Karpas-422 (cell line): Measurements from ENCODE around the gene UQCR11. TPM values are rescaled to one million over a fixed set of nuclear protein-coding genes. Genes with fewer than 3 reads are reported as not detected.
A peak's percentile ranks its signal among the peaks of the same experiment; 100 is the strongest.

Experiments used
- DNase-seq: peaks from one replicate; pipeline ENCODE4 v3.0.0-alpha.2; 2015
- H2AFZ ChIP-seq: fragments of 200-600 bp; sonication (generic); 2 replicates; pipeline ENCODE4 v1.6.1; 2014; ENCODE audit warnings: antibody characterized with exemption, low read length, mixed read lengths
- H3K27ac ChIP-seq: fragments of 200-600 bp; sonication (generic); 2 replicates; pipeline ENCODE4 v1.5.1; 2014; ENCODE audit warnings: mild to moderate bottlenecking, low read length, moderate library complexity
- H3K27me3 ChIP-seq: fragments of 200-600 bp; sonication (generic); 2 replicates; pipeline ENCODE4 v1.6.1; 2014; ENCODE audit warnings: low read length, mixed read lengths
- H3K36me3 ChIP-seq: fragments of 200-600 bp; sonication (generic); 2 replicates; pipeline ENCODE4 v1.6.1; 2014; ENCODE audit warnings: low read length, mixed read lengths; ENCODE audit not compliant: insufficient read depth
- H3K4me1 ChIP-seq: fragments of 200-600 bp; sonication (generic); 2 replicates; pipeline ENCODE4 v1.6.1; 2014; ENCODE audit warnings: mild to moderate bottlenecking, low read length, mixed read lengths
- H3K4me2 ChIP-seq: fragments of 200-600 bp; sonication (generic); 2 replicates; pipeline ENCODE4 v1.6.1; 2014; ENCODE audit warnings: low read length, low read depth, mild to moderate bottlenecking; ENCODE audit not compliant: poor library complexity, severe bottlenecking
- H3K4me3 ChIP-seq: fragments of 200-600 bp; sonication (generic); 2 replicates; pipeline ENCODE4 v1.5.1; 2014; ENCODE audit warnings: mild to moderate bottlenecking, antibody characterized with exemption, low read length, mixed read lengths
- H3K79me2 ChIP-seq: fragments of 200-600 bp; sonication (generic); 2 replicates; pipeline ENCODE4 v1.6.1; 2014; ENCODE audit warnings: mild to moderate bottlenecking, low read length, mixed read lengths
- H3K9ac ChIP-seq: fragments of 200-600 bp; sonication (generic); 2 replicates; pipeline ENCODE4 v1.6.0; 2014; ENCODE audit warnings: low read length
- H3K9me2 ChIP-seq: fragments of 200-600 bp; sonication (generic), shearing (Covaris generic); replicated peaks from 2 replicates; pipeline ENCODE4 v1.6.0; 2014; ENCODE audit warnings: mild to moderate bottlenecking, low read length, moderate library complexity; ENCODE audit not compliant: insufficient read depth
- H3K9me3 ChIP-seq: fragments of 300-700, 200-600 bp; sonication (generic); 2 replicates; pipeline ENCODE4 v1.6.1; 2014; ENCODE audit warnings: low read length, mixed read lengths
- H4K20me1 ChIP-seq: fragments of 200-600 bp; sonication (generic); 2 replicates; pipeline ENCODE4 v1.6.1; 2014; ENCODE audit warnings: mild to moderate bottlenecking, antibody characterized with exemption, low read length, low read depth; ENCODE audit not compliant: insufficient read depth
- total RNA-seq: library from RNA; depleted of rRNA; stranded (reverse); fragments of >200 nt; shearing (Covaris generic); gene quantifications from 2 replicates; pipeline ENCODE4 v1.2.3, GENCODE V29; 2014; ENCODE audit warnings: low replicate concordance; rRNA removed

UQCR11 gene
- 106 and 170 TPM in 2 replicates for total RNA-seq

GRCh38 chr19:1605236-1606137 lies at the start of gene UQCR11:
TSS of gene UQCR11 (minus strand) at chr19:1605462. CDS start at chr19:1605409, 53 bp downstream.
- Histone ChIP-seq H3K4me2 (peak within 1 kb of the TSS; percentile 82), H2AFZ (peak within 1 kb of the TSS; percentile 85; the same call in 1 of the 2 replicates), H3K27me3 (no peaks in the 10 kb centered on the region), H3K79me2 (peaks cover 44% of the 10 kb centered on the region), H3K36me3 (peaks cover 9% of the 10 kb centered on the region; the same call in 1 of the 2 replicates), H3K9ac (peak within 1 kb of the TSS; percentile 98), H4K20me1 (0 out of 2 replicates have a peak, but pooled peaks cover 10% of the 10 kb centered on the region), H3K9me2 (no peaks in the 10 kb centered on the region), H3K9me3 (no peaks in the 10 kb centered on the region), H3K27ac (peak within 1 kb of the TSS; percentile 82), H3K4me3 (peak within 1 kb of the TSS; percentile 98), H3K4me1 (peaks cover 23% of the 10 kb centered on the region)
- peak; percentile 98 for DNase-seq

GRCh38 chr19:1654178-1654792 lies 49.0 kb upstream of the UQCR11 start:
- no peak overlapping the region for H3K27ac ChIP-seq
- H3K9me3 ChIP-seq, result no peaks in the 10 kb centered on the region
- no peaks in the 10 kb centered on the region for H3K27me3 ChIP-seq
- H3K4me3 ChIP-seq, result no peak overlapping the region
- H3K4me2 ChIP-seq, result no peak overlapping the region
- H3K9ac ChIP-seq, result no peak overlapping the region
- no peaks in the 10 kb centered on the region for H3K9me2 ChIP-seq
- H3K79me2 ChIP-seq, result peaks cover 28% of the 10 kb centered on the region
- DNase-seq, result no peak
- no peak overlapping the region for H2AFZ ChIP-seq
- H3K4me1 ChIP-seq, result peaks cover 27% of the 10 kb centered on the region
- 0 out of 2 replicates have a peak, but pooled peaks cover 7% of the 10 kb centered on the region for H3K36me3 ChIP-seq
- H4K20me1 ChIP-seq, result no peaks in the 10 kb centered on the region

GRCh38 chr19:1653300-1653628 lies 48.0 kb upstream of the UQCR11 start:
- Histone ChIP-seq H3K9me2 (no peaks in the 10 kb centered on the region), H2AFZ (peak overlapping the region; percentile 100), H3K27ac (no peak overlapping the region; the same call in 1 of the 2 replicates), H3K79me2 (peaks cover 38% of the 10 kb centered on the region), H3K36me3 (peaks cover 7% of the 10 kb centered on the region; the same call in 1 of the 2 replicates), H4K20me1 (no peaks in the 10 kb centered on the region), H3K27me3 (no peaks in the 10 kb centered on the region), H3K4me1 (peaks cover 37% of the 10 kb centered on the region), H3K9ac (peak overlapping the region; percentile 98), H3K9me3 (no peaks in the 10 kb centered on the region), H3K4me3 (peak overlapping the region; percentile 91), H3K4me2 (peak overlapping the region; percentile 78)
- DNase-seq, result no peak

- DNase-seq, result peak; percentile 99
- Histone ChIP-seq H3K27me3 (no peaks in the 10 kb centered on the region), H3K9ac (peak within 1 kb of the TSS; percentile 99), H3K9me3 (no peaks in the 10 kb centered on the region), H3K4me2 (peak within 1 kb of the TSS; percentile 84), H3K27ac (peak within 1 kb of the TSS; percentile 93), H3K4me3 (peak within 1 kb of the TSS; percentile 94), H3K4me1 (peaks cover 43% of the 10 kb centered on the region), H2AFZ (peak within 1 kb of the TSS; percentile 100), H3K9me2 (no peaks in the 10 kb centered on the region), H3K79me2 (peaks cover 44% of the 10 kb centered on the region), H3K36me3 (peaks cover 9% of the 10 kb centered on the region; the same call in 1 of the 2 replicates), H4K20me1 (no peaks in the 10 kb centered on the region)
Observed at GRCh38 chr19:1652471-1653299, 47.4 kb upstream of the UQCR11 start, which contains the start of gene TCF3. TSS of gene TCF3 (minus strand) at chr19:1652615. CDS start at chr19:1650248, 2,367 bp downstream.

GRCh38 chr19:1651568-1652291 lies 46.5 kb upstream of the UQCR11 start:
- Histone ChIP-seq H3K27ac (peak overlapping the region; percentile 93), H3K4me1 (peaks cover 49% of the 10 kb centered on the region), H3K4me3 (peak overlapping the region; percentile 94), H3K27me3 (no peaks in the 10 kb centered on the region), H3K9ac (peak overlapping the region; percentile 99), H3K9me3 (no peaks in the 10 kb centered on the region), H4K20me1 (no peaks in the 10 kb centered on the region), H3K79me2 (peaks cover 52% of the 10 kb centered on the region), H2AFZ (no peak overlapping the region), H3K36me3 (peaks cover 15% of the 10 kb centered on the region; the same call in 1 of the 2 replicates), H3K9me2 (no peaks in the 10 kb centered on the region), H3K4me2 (peak overlapping the region; percentile 84)
- DNase-seq, result peak; percentile 72

- H3K4me2 ChIP-seq, result peak overlapping the region; percentile 84
- peaks cover 18% of the 10 kb centered on the region; the same call in 1 of the 2 replicates for H3K36me3 ChIP-seq
- H3K4me3 ChIP-seq, result peak overlapping the region; percentile 94
- H3K27me3 ChIP-seq, result no peaks in the 10 kb centered on the region
- H3K4me1 ChIP-seq, result peaks cover 49% of the 10 kb centered on the region
- H3K9me2 ChIP-seq, result no peaks in the 10 kb centered on the region
- peak overlapping the region; percentile 93 for H3K27ac ChIP-seq
- peak overlapping the region; percentile 99 for H3K9ac ChIP-seq
- no peak overlapping the region for H2AFZ ChIP-seq
- peak; percentile 87 for DNase-seq
- peaks cover 57% of the 10 kb centered on the region for H3K79me2 ChIP-seq
- H3K9me3 ChIP-seq, result no peaks in the 10 kb centered on the region
- H4K20me1 ChIP-seq, result no peaks in the 10 kb centered on the region
Observed at GRCh38 chr19:1650650-1651567, 45.6 kb upstream of the UQCR11 start.
